SK-N-SH (cell line): Measurements from ENCODE around the gene C1D. TPM values are rescaled to one million over a fixed set of nuclear protein-coding genes. Genes with fewer than 3 reads are reported as not detected.

Experiments used
- CTCF ChIA-PET: fragments of 300-600, 350-600 bp; formaldehyde crosslinking; extraction: SDS; loops from one replicate; lab custom pipeline; 2021; lab: Yijun Ruan, JAX
- POLR2A ChIA-PET: fragments of 350-600 bp; sonication (Branson Sonifier 250); formaldehyde crosslinking; extraction: SDS; loops from one replicate; lab custom pipeline; 2020; ENCODE audit warnings: antibody characterized with exemption, inconsistent platforms; lab: Yijun Ruan, JAX
- DNase-seq: peaks from one replicate; pipeline ENCODE4 v3.0.0; 2012
- H2AFZ ChIP-seq: fragments of 200-600 bp; sonication (generic); 2 replicates; pipeline ENCODE4 v1.8.1; 2016; ENCODE audit warnings: antibody characterized with exemption, mild to moderate bottlenecking, low read depth
- H3F3A ChIP-seq: fragments of 200-600 bp; sonication (generic); replicated peaks from 2 replicates; pipeline ENCODE3; 2016; ENCODE audit warnings: antibody characterized with exemption, mild to moderate bottlenecking; ENCODE audit not compliant: insufficient read depth
- H3K27ac ChIP-seq, 2 experiments: fragments of 200-500 bp in 1 of 2; fragments of 200-600 bp in 1 of 2; sonication (Bioruptor generic) in 1 of 2; sonication (generic), shearing (Covaris generic) in 1 of 2; 2 replicates each; pipeline versions ENCODE4 v1.5.1 to v1.6.1; 2014 to 2016; ENCODE audit warnings: low read depth in 2 of 2, inconsistent platforms in 1 of 2, low read length in 1 of 2, mild to moderate bottlenecking in 1 of 2, mixed read lengths in 1 of 2
- H3K27me3 ChIP-seq: fragments of 200-600 bp; sonication (generic), shearing (Covaris generic); 2 replicates; pipeline ENCODE4 v1.6.1; 2016; ENCODE audit warnings: mixed run types; ENCODE audit not compliant: insufficient read depth
- H3K36me3 ChIP-seq, 2 experiments: fragments of 200-500 bp in 1 of 2; fragments of 200-600 bp in 1 of 2; sonication (Bioruptor generic) in 1 of 2; sonication (generic) in 1 of 2; replicated peaks in 1 of 2; 2 replicates each; pipeline versions ENCODE3 to v1.5.1; 2014 to 2016; ENCODE audit warnings: low read length in 1 of 2, mild to moderate bottlenecking in 1 of 2; ENCODE audit not compliant: insufficient read depth in 2 of 2, control insufficient read depth in 1 of 2
- H3K4me1 ChIP-seq, 2 experiments: fragments of 200-500 bp in 1 of 2; fragments of 200-600 bp in 1 of 2; sonication (Bioruptor generic) in 1 of 2; sonication (generic), shearing (Covaris generic) in 1 of 2; 2 replicates each; pipeline versions ENCODE4 v1.5.1 to v1.6.1; 2014 to 2016; ENCODE audit warnings: low read depth in 1 of 2, low read length in 1 of 2, mixed run types in 1 of 2; ENCODE audit not compliant: insufficient read depth in 2 of 2, control insufficient read depth in 1 of 2
- H3K4me2 ChIP-seq: fragments of 200-600 bp; sonication (generic), shearing (Covaris generic); 2 replicates; pipeline ENCODE4 v1.6.1; 2017; ENCODE audit warnings: mixed run types
- H3K4me3 ChIP-seq, 2 experiments: fragments of 200-500 bp in 1 of 2; fragments of 200-600 bp in 1 of 2; sonication (Bioruptor generic) in 1 of 2; sonication (generic), shearing (Covaris generic) in 1 of 2; 2 replicates each; pipeline versions ENCODE4 v1.5.1 to v1.8.1; 2014 to 2016; ENCODE audit warnings: low read depth in 2 of 2, inconsistent platforms in 1 of 2, low read length in 1 of 2, mild to moderate bottlenecking in 1 of 2, mixed read lengths in 1 of 2, moderate library complexity in 1 of 2
- H3K79me2 ChIP-seq: fragments of 200-600 bp; sonication (generic); 2 replicates; pipeline ENCODE4 v1.8.1; 2017; ENCODE audit warnings: mild to moderate bottlenecking; ENCODE audit not compliant: insufficient read depth
- H3K9ac ChIP-seq: fragments of 200-600 bp; sonication (generic); 2 replicates; pipeline ENCODE4 v1.6.1; 2017; ENCODE audit warnings: mixed run types
- H3K9me2 ChIP-seq: fragments of 200-600 bp; sonication (generic); 2 replicates; pipeline ENCODE4 v1.6.1; 2017; ENCODE audit warnings: mixed run types
- H3K9me3 ChIP-seq: fragments of 200-600 bp; sonication (generic); 2 replicates; pipeline ENCODE4 v1.6.1; 2017; ENCODE audit warnings: mixed run types, mild to moderate bottlenecking, moderate library complexity
- H4K20me1 ChIP-seq: fragments of 200-600 bp; sonication (generic); 2 replicates; pipeline ENCODE4 v1.6.1; 2017; ENCODE audit warnings: mild to moderate bottlenecking, mixed run types; ENCODE audit not compliant: insufficient read depth
- CHD2 ChIP-seq: fragments of 150-350 bp; IDR thresholded peaks from 2 replicates; pipeline ENCODE4 v1.6.1; 2018; ENCODE audit warnings: low read length; ENCODE audit not compliant: partially characterized antibody
- FOSL2 ChIP-seq: IDR thresholded peaks from 2 replicates; pipeline ENCODE4 v1.4.0; 2012; ENCODE audit warnings: low read depth, mild to moderate bottlenecking, moderate library complexity, borderline replicate concordance
- FOXM1 ChIP-seq: IDR thresholded peaks from 2 replicates; pipeline ENCODE4 v1.4.0; 2012; ENCODE audit warnings: low read depth, mild to moderate bottlenecking
- GATA2 ChIP-seq: sonication (generic); formaldehyde crosslinking; IDR thresholded peaks from 2 replicates; pipeline ENCODE4 v1.5.0; 2020; ENCODE audit warnings: mild to moderate bottlenecking, missing genetic modification reagents
- MEF2A ChIP-seq: IDR thresholded peaks from 2 replicates; pipeline ENCODE4 v1.4.0; 2012; ENCODE audit warnings: low read depth, borderline replicate concordance
- MXI1 ChIP-seq: IDR thresholded peaks from 2 replicates; pipeline ENCODE4 v1.6.1; 2012; ENCODE audit warnings: mild to moderate bottlenecking, low read depth, low read length, improper control_type of control experiment
- RAD21 ChIP-seq: IDR thresholded peaks from 2 replicates; pipeline ENCODE4 v1.6.1; 2012; ENCODE audit warnings: mild to moderate bottlenecking, low read length
- RCOR1 ChIP-seq: fragments of 150-350 bp; IDR thresholded peaks from 2 replicates; pipeline ENCODE4 v1.6.1; 2017; ENCODE audit warnings: antibody characterized with exemption, low read length
- RFX5 ChIP-seq: IDR thresholded peaks from 2 replicates; pipeline ENCODE4 v1.6.1; 2012; ENCODE audit warnings: mild to moderate bottlenecking, improper control_type of control experiment, low read length
- RXRA ChIP-seq: IDR thresholded peaks from 2 replicates; pipeline ENCODE4 v1.4.0; 2012; ENCODE audit warnings: low read depth, mild to moderate bottlenecking, borderline replicate concordance
- SIN3A ChIP-seq: IDR thresholded peaks from 2 replicates; pipeline ENCODE4 v1.6.1; 2012; ENCODE audit warnings: low read depth, mild to moderate bottlenecking, low read length, moderate library complexity, borderline replicate concordance
- SMC3 ChIP-seq: IDR thresholded peaks from 2 replicates; pipeline ENCODE4 v1.6.1; 2012; ENCODE audit warnings: low read depth, low read length, improper control_type of control experiment
- TCF12 ChIP-seq: IDR thresholded peaks from 2 replicates; pipeline ENCODE4 v1.4.0; 2012
- TEAD4 ChIP-seq: IDR thresholded peaks from 2 replicates; pipeline ENCODE4 v1.4.0; 2012; ENCODE audit warnings: mild to moderate bottlenecking, borderline replicate concordance; ENCODE audit not compliant: insufficient read depth
- YY1 ChIP-seq: IDR thresholded peaks from 2 replicates; pipeline ENCODE4 v1.4.0; 2012; ENCODE audit warnings: low read depth, mild to moderate bottlenecking
- WGBS: methylation state at CpG from one replicate; pipeline ENCODE4 v1.1.6; 2017; ENCODE audit warnings: low lambda C conversion rate; 5-methylcytosine and 5-hydroxymethylcytosine counted together
- polyA plus RNA-seq, 3 experiments: library from polyadenylated mRNA; depleted of rRNA; stranded (reverse); fragments of >200 nt; gene quantifications; 2 replicates each; pipeline ENCODE4 v1.2.3, GENCODE V29; 2012
- TF ChIP-seq, protein P1 (sequence below): fragments of 200-600 bp; sonication (generic); IDR thresholded peaks from 2 replicates; pipeline ENCODE4 v1.6.1; 2017; ENCODE audit warnings: antibody characterized with exemption, mild to moderate bottlenecking, moderate library complexity
- TF ChIP-seq, protein P2 (sequence below): fragments of 150-350 bp; IDR thresholded peaks from 2 replicates; pipeline ENCODE4 v1.6.1; 2016; ENCODE audit warnings: mild to moderate bottlenecking, low read depth, low read length
- TF ChIP-seq, protein P3 (sequence below): IDR thresholded peaks from 2 replicates; pipeline ENCODE4 v1.4.0; 2012; ENCODE audit warnings: low read depth, borderline replicate concordance
- TF ChIP-seq, protein P4 (sequence below): IDR thresholded peaks from 2 replicates; pipeline ENCODE4 v1.4.0; 2012; ENCODE audit warnings: low read depth

The C1D gene
- polyA plus RNA-seq, 1 of the 3 experiments (the other 2 are of a cell fraction) = 45.9 TPM

DNA sequence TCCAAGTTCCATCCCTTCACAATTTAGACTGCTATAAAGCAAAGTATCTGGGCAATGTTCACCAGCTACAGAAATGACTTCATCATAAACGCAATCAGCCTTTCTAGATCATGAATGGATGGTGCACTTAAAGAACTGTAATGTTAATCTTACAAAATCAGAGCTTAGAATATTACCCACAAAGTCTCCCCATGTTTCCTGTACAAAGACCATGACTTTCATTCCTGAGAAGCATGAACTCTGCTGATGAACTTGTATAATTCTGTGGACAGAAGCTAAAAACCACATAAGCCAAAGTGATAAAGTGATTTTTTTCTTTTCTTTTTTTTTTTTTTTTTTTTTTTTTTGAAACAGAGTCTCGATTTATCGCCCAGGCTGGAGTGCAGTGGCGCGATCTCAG lies 53.3 kb downstream of the C1D start:
- no peaks in the 10 kb centered on the region for H3F3A ChIP-seq
- 93% methylated on average over 5 of the region's 5 CpGs for WGBS
- no peak overlapping the region for H2AFZ ChIP-seq
- DNase-seq = no peak
- TF ChIP-seq RAD21 (no peak), RFX5 (no peak)
- H3K79me2 ChIP-seq = no peaks in the 10 kb centered on the region
- CTCF ChIA-PET = interaction anchor here (1.0 kb wide), 1 partner anchor 22 kb away, joined by 4 read pairs; no protein-coding TSS in a partner anchor
- POLR2A ChIA-PET = no interaction called here
- H3K4me1 ChIP-seq = no peaks in the 10 kb centered on the region; a peak in 1 of 4 replicates
- no peaks in the 10 kb centered on the region for H3K9me3 ChIP-seq
- no peaks in the 10 kb centered on the region for H3K9me2 ChIP-seq
- no peaks in the 10 kb centered on the region for H3K36me3 ChIP-seq
- no peaks in the 10 kb centered on the region for H4K20me1 ChIP-seq
- H3K27me3 ChIP-seq = no peaks in the 10 kb centered on the region
- no peak overlapping the region for H3K4me2 ChIP-seq
- no peak overlapping the region for H3K4me3 ChIP-seq
- H3K27ac ChIP-seq = no peak overlapping the region
- H3K9ac ChIP-seq = no peak overlapping the region

DNA sequence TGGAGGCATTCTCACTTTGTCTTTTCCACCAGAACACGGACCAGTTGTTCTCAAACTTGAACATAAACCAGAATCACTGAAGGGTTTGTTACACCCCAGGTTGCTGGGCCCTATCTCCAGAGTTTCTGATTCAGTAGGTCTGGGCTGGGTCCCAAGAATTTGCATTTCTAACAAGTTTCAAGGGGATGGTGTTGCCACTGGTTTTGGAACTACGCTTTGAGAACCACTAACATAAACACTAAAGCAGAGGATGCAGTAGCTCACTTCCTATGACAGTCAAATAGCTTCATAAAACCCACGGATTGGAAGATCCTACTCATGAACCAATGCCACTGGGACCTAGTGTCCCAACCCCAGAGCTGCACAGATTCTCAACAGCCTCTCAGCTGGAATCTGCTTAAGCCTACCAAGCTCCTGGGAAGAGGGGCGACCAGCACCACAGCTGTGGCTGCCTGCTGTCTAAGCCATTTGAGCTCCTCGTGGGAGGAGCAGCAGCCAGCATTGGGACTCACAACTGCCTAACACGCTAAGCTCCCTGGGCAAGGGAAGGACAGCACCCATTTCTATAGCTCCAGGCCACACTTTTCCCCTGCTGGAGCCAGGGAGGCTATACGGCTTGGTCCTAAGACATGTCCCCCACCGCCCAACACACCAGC lies 62.5 kb downstream of the C1D start:
- CTCF ChIA-PET = no interaction called here
- Histone ChIP-seq H3K27ac (no peak overlapping the region), H3K9me3 (no peaks in the 10 kb centered on the region), H3K4me2 (no peak overlapping the region), H2AFZ (no peak overlapping the region), H3K9ac (no peak overlapping the region), H3F3A (peaks cover 20% of the 10 kb centered on the region), H3K79me2 (no peaks in the 10 kb centered on the region), H3K4me1 (peaks cover 0 to 6% of the 10 kb centered on the region in 2 experiments; a peak in 3 of 4 replicates), H3K27me3 (no peaks in the 10 kb centered on the region), H3K4me3 (no peak overlapping the region), H3K9me2 (no peaks in the 10 kb centered on the region), H4K20me1 (no peaks in the 10 kb centered on the region), H3K36me3 (no peaks in the 10 kb centered on the region)
- TF ChIP-seq CHD2 (no peak), RCOR1 (no peak), RXRA (no peak), FOXM1 (no peak), MEF2A (no peak), YY1 (no peak), TEAD4 (no peak), MXI1 (no peak), FOSL2 (no peak), GATA2 (CRISPR knock-in tag) (no peak), SIN3A (no peak), TCF12 (no peak), SMC3 (no peak)
- TF ChIP-seq, protein P1, sequence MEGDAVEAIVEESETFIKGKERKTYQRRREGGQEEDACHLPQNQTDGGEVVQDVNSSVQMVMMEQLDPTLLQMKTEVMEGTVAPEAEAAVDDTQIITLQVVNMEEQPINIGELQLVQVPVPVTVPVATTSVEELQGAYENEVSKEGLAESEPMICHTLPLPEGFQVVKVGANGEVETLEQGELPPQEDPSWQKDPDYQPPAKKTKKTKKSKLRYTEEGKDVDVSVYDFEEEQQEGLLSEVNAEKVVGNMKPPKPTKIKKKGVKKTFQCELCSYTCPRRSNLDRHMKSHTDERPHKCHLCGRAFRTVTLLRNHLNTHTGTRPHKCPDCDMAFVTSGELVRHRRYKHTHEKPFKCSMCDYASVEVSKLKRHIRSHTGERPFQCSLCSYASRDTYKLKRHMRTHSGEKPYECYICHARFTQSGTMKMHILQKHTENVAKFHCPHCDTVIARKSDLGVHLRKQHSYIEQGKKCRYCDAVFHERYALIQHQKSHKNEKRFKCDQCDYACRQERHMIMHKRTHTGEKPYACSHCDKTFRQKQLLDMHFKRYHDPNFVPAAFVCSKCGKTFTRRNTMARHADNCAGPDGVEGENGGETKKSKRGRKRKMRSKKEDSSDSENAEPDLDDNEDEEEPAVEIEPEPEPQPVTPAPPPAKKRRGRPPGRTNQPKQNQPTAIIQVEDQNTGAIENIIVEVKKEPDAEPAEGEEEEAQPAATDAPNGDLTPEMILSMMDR = no peak
- TF ChIP-seq, protein P2, sequence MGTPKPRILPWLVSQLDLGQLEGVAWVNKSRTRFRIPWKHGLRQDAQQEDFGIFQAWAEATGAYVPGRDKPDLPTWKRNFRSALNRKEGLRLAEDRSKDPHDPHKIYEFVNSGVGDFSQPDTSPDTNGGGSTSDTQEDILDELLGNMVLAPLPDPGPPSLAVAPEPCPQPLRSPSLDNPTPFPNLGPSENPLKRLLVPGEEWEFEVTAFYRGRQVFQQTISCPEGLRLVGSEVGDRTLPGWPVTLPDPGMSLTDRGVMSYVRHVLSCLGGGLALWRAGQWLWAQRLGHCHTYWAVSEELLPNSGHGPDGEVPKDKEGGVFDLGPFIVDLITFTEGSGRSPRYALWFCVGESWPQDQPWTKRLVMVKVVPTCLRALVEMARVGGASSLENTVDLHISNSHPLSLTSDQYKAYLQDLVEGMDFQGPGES = no peak
- TF ChIP-seq, protein P3, sequence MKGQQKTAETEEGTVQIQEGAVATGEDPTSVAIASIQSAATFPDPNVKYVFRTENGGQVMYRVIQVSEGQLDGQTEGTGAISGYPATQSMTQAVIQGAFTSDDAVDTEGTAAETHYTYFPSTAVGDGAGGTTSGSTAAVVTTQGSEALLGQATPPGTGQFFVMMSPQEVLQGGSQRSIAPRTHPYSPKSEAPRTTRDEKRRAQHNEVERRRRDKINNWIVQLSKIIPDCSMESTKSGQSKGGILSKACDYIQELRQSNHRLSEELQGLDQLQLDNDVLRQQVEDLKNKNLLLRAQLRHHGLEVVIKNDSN = no peak
- TF ChIP-seq, protein P4, sequence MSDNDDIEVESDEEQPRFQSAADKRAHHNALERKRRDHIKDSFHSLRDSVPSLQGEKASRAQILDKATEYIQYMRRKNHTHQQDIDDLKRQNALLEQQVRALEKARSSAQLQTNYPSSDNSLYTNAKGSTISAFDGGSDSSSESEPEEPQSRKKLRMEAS = no peak
- DNase-seq = no peak
- WGBS = 84% methylated on average over 6 of the region's 8 CpGs
- POLR2A ChIA-PET = no interaction called here
